SU-DHL-6 (cell line): ENCODE data around the gene AGAP6.
"Not testable (repeated sequence)": the region's sequence is repeated elsewhere in the genome, so short reads cannot be mapped to it uniquely, and the experiment has no call there.

Experiments used
- CTCF ChIP-seq: fragments of 200-600 bp; sonication (generic); IDR thresholded peaks from one replicate; pipeline ENCODE4 v1.5.1; 2017; ENCODE audit warnings: antibody characterized with exemption, mild to moderate bottlenecking, low read length, moderate library complexity; ENCODE audit not compliant: insufficient read depth, poor library complexity, severe bottlenecking
- EZH2phosphoT487 ChIP-seq: fragments of 200-600 bp; sonication (generic), shearing (Covaris generic); conservative IDR thresholded peaks from 2 replicates; pipeline ENCODE4 v1.6.1; 2018; ENCODE audit warnings: mild to moderate bottlenecking, antibody characterized with exemption, low read length, moderate library complexity, mixed read lengths

- TF ChIP-seq CTCF, EZH2phosphoT487: not testable (repeated sequence)
Measured at GRCh38 chr10:50016926-50017325, 28.7 kb downstream of the AGAP6 start.
